ENCODE results near the gene EFNA3. TPM values are rescaled to one million over a fixed set of nuclear protein-coding genes. Genes with fewer than 3 reads are reported as not detected.

EFNA3 gene
- total and polyA plus RNA-seq, 9 of the 15 experiments (the other 6 are each of a cell fraction or from before 2014, with no cell fraction given), result 0.59 to 7.9 (median 4.7) TPM

DNA sequence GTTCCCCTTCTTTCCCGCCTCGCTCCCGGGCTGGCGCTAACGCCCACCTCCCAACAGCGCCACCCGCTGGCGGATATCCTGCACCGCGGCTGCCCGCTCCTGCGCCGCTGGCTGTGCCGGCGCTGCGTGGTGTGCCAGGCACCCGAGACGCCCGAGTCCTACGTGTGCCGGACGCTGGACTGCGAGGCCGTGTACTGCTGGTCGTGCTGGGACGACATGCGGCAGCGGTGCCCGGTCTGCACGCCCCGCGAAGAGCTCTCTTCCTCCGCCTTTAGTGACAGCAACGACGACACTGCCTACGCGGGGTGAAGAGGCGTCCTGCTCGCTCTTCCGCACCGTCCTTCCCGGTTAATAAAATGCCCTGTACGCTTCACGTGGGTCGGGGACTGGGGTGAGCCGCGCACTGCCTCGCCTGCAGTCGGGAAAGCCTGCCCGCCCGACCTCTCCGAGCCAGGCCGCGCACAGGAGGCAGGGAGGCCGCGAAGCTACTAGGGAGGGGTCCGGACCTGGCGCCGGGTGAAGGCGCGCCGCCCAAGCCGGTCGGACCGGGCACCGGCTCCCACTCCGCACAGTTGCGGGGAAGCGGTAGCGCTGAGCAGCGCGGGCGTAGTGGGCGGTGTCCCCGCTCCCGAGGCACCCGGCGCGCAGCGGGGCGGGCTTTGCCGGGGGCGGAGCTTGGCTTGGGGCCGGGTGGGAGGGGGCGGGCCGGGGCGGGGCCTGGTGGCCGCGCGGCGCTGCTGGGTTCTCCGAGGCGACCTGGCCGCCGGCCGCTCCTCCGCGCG is 27.9 kb upstream of the EFNA3 start, which contains the start of gene ADAM15 (continued):
- peak; percentile 82 for TF ChIP-seq POLR2G (IDR thresholded peaks at IDR 0.05; ENCODE audit: low read depth, low read length)
- peak; percentile 66 for TF ChIP-seq CCNT2 (IDR thresholded peaks at IDR 0.05; ENCODE audit: borderline replicate concordance, extremely low read depth, insufficient read length, low read depth, low read length)

DNA sequence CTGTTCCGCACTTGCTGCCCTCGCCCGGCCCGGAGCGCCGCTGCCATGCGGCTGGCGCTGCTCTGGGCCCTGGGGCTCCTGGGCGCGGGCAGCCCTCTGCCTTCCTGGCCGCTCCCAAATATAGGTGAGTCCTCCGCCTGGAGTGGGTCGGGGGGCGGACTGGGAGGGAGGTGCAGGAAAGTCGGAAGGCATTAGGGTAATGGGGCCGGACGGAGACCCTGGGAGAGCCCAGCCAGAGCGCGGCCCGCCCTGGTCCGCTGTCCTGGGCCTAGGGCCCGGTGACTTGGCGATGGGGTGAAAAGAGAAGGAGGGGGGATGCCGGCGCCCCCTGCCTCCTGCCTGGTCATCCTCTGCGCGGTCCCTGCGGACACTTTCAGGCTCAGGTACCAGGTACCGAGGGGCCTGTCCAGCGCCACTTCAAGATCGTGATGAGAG is 27.3 kb upstream of the EFNA3 start:
- Histone ChIP-seq H3K36me3 (ENCODE audit: control insufficient read depth, insufficient read depth, low read length) (peaks cover 25% of the 10 kb centered on the region; the same call in 1 of the 3 replicates), H4K20me1 (replicated peaks; ENCODE audit: control insufficient read depth, insufficient read depth, low read length) (no peaks in the 10 kb centered on the region), H3K27ac (ENCODE audit: extremely low read depth, low read depth, low read length) (peak overlapping the region; percentile 66), H3K4me3 (peak overlapping the region; percentile 80), H3K9me1 (ENCODE audit: control insufficient read depth, insufficient read depth, low read length) (no peaks in the 10 kb centered on the region), H3K27me3 (ENCODE audit: control insufficient read depth in 2 of 2, insufficient read depth in 2 of 2, low read length in 2 of 2) (no peaks in the 10 kb centered on the region), H3K9ac (ENCODE audit: insufficient read depth in 1 of 2, low read depth in 2 of 2, low read length in 2 of 2) (peak overlapping the region; percentile 69 to 91), H3K4me2 (ENCODE audit: insufficient read depth, low read length) (peak overlapping the region; percentile 81), H2AFZ (ENCODE audit: low read depth, low read length) (peak overlapping the region; percentile 92), H3K79me2 (ENCODE audit: control insufficient read depth, insufficient read depth, low read length) (peaks cover 19% of the 10 kb centered on the region), H3K4me1 (replicated peaks in 1 of 2; ENCODE audit: control insufficient read depth in 2 of 2, insufficient read depth in 2 of 2, low read length in 2 of 2) (peaks cover 29 to 55% of the 10 kb centered on the region in 2 experiments), H3K9me3 (replicated peaks; ENCODE audit: control insufficient read depth, insufficient read depth, low read depth, low read length) (no peaks in the 10 kb centered on the region)
- in situ Hi-C loops (cut with MboI), result no loop called here
- ATAC-seq, result peak; percentile 13
- no peak for FAIRE-seq
- ChIA-PET POLR2A (interaction anchor here (0.6 to 1.7 kb wide), 7 partner anchors 39 to 121 kb away, joined by 3 to 6 read pairs (median 3); no protein-coding TSS in a partner anchor), CTCF (ENCODE audit: low intra/inter-chr PET ratio) (no interaction called here)
- TSS peak; percentile 69 for BruUV-seq (replicated peaks)
- no peak for DNase-seq (ENCODE audit: extremely low read depth in 1 of 4, low spot score in 3 of 4)
- intact Hi-C loops (cut with micrococcal nuclease), result no loop called here
- WGBS (ENCODE audit: insufficient coverage, low coverage, missing lambda C conversion rate), result 0% methylated on average over 13 of the region's 31 CpGs
- TF ChIP-seq PHF8 (IDR thresholded peaks at IDR 0.05; ENCODE audit: borderline replicate concordance, low read length) (peak; percentile 56; the same call in 1 of the 2 replicates), NFYB (IDR thresholded peaks at IDR 0.05; ENCODE audit: extremely low read depth, insufficient read length) (no peak), ZC3H4 (CRISPR knock-in tag; IDR thresholded peaks at IDR 0.05; ENCODE audit: borderline replicate concordance) (peak; percentile 71; the same call in 1 of the 2 replicates), RBBP5 (IDR thresholded peaks at IDR 0.05; ENCODE audit: borderline replicate concordance, insufficient read depth, low read length, poor library complexity, severe bottlenecking) (peak; percentile 1), SAP30 (IDR thresholded peaks at IDR 0.05; ENCODE audit: borderline replicate concordance, insufficient read depth, low read depth, low read length, poor library complexity, severe bottlenecking) (peak; percentile 31), MED1 (CRISPR knock-in tag; IDR thresholded peaks at IDR 0.05; ENCODE audit: borderline replicate concordance) (0 out of 2 replicates have a peak, but pooled peaks have one; percentile 21), SMARCA5 (IDR thresholded peaks at IDR 0.05) (no peak), RB1 (IDR thresholded peaks at IDR 0.05; ENCODE audit: low read depth) (0 out of 2 replicates have a peak, but pooled peaks have one; percentile 4), KDM2B (CRISPR knock-in tag; IDR thresholded peaks at IDR 0.05) (peak; percentile 59; the same call in 1 of the 2 replicates), NONO (IDR thresholded peaks at IDR 0.05; ENCODE audit: low read depth in 2 of 2, low read length in 1 of 2) (peak in 1 of 2 experiments; percentile 59; a peak in 1 of 4 replicates)
- TF ChIP-seq, protein P1, sequence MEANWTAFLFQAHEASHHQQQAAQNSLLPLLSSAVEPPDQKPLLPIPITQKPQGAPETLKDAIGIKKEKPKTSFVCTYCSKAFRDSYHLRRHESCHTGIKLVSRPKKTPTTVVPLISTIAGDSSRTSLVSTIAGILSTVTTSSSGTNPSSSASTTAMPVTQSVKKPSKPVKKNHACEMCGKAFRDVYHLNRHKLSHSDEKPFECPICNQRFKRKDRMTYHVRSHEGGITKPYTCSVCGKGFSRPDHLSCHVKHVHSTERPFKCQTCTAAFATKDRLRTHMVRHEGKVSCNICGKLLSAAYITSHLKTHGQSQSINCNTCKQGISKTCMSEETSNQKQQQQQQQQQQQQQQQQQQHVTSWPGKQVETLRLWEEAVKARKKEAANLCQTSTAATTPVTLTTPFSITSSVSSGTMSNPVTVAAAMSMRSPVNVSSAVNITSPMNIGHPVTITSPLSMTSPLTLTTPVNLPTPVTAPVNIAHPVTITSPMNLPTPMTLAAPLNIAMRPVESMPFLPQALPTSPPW (CRISPR knock-in tag; IDR thresholded peaks at IDR 0.05), result 0 out of 2 replicates have a peak, but pooled peaks have one; percentile 7
- TF ChIP-seq, protein P2, sequence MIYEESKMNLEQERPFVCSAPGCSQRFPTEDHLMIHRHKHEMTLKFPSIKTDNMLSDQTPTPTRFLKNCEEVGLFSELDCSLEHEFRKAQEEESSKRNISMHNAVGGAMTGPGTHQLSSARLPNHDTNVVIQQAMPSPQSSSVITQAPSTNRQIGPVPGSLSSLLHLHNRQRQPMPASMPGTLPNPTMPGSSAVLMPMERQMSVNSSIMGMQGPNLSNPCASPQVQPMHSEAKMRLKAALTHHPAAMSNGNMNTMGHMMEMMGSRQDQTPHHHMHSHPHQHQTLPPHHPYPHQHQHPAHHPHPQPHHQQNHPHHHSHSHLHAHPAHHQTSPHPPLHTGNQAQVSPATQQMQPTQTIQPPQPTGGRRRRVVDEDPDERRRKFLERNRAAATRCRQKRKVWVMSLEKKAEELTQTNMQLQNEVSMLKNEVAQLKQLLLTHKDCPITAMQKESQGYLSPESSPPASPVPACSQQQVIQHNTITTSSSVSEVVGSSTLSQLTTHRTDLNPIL (CRISPR knock-in tag; IDR thresholded peaks at IDR 0.05), result no peak
- TF ChIP-seq, protein P3, sequence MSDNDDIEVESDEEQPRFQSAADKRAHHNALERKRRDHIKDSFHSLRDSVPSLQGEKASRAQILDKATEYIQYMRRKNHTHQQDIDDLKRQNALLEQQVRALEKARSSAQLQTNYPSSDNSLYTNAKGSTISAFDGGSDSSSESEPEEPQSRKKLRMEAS (CRISPR knock-in tag; IDR thresholded peaks at IDR 0.05), result peak; percentile 45; the same call in 1 of the 2 replicates
